ENCODE data around the gene AGPAT1. TPM values are rescaled to one million over a fixed set of nuclear protein-coding genes. Genes with fewer than 3 reads are reported as not detected.

AGPAT1 gene
- total and polyA plus RNA-seq, 10 of the 15 experiments (the other 5 are each of a cell fraction or from before 2014, with no cell fraction given): 13.9 to 39.5 (median 24.7) TPM

GRCh38 chr6:32178547-32179440, 2.9 kb upstream of the AGPAT1 start (continued):
- TF ChIP-seq CTCF (IDR thresholded peaks at IDR 0.05 in 2 of 3, conservative IDR thresholded peaks at IDR 0.05 in 1 of 3; ENCODE audit: control insufficient read depth in 2 of 3, extremely low read depth in 1 of 3, insufficient read depth in 1 of 3, low read depth in 3 of 3, low read length in 3 of 3) (no peak), ZZZ3 (IDR thresholded peaks at IDR 0.05; ENCODE audit: control insufficient read depth, insufficient read length, low read depth) (no peak), ZNF592 (IDR thresholded peaks at IDR 0.05) (no peak), SUPT20H (IDR thresholded peaks at IDR 0.05; ENCODE audit: borderline replicate concordance, control insufficient read depth, low read depth, low read length) (no peak), SREBF1 (IDR thresholded peaks at IDR 0.05; ENCODE audit: low read length) (no peak), HSF1 (IDR thresholded peaks at IDR 0.05; ENCODE audit: low read depth, low read length) (no peak)

Measured in GM12878 (cell line).